Mesenchymal stem cell (in vitro differentiated cells and primary cell): Measurements from ENCODE around the gene ELMOD1.

ENCODE experiments used
- DNase-seq: peaks from one replicate; pipeline ENCODE4 v3.0.0-alpha.2; 2013
- H2AFZ ChIP-seq: one replicate; pipeline ENCODE4 v1.6.1; 2013; ENCODE audit warnings: low read depth, mild to moderate bottlenecking, control low read depth, inconsistent platforms, low read length, moderate library complexity
- H2AK5ac ChIP-seq: 2 replicates; pipeline ENCODE4 v1.6.1; 2013; ENCODE audit warnings: low read length, moderate library complexity, mild to moderate bottlenecking, inconsistent platforms; ENCODE audit not compliant: severe bottlenecking
- H2BK120ac ChIP-seq: one replicate; pipeline ENCODE4 v1.6.1; 2013; ENCODE audit warnings: low read depth, mild to moderate bottlenecking, inconsistent platforms, low read length, moderate library complexity
- H2BK12ac ChIP-seq, 2 experiments: one replicate each; pipeline ENCODE4 v1.6.1; 2013; ENCODE audit warnings: inconsistent platforms in 2 of 2, low read length in 2 of 2, mild to moderate bottlenecking in 2 of 2, moderate library complexity in 2 of 2, control low read depth in 1 of 2
- H2BK15ac ChIP-seq: one replicate; pipeline ENCODE4 v1.6.1; 2013; ENCODE audit warnings: mild to moderate bottlenecking, low read depth, inconsistent platforms; ENCODE audit not compliant: poor library complexity, severe bottlenecking
- H2BK5ac ChIP-seq: 2 replicates; pipeline ENCODE4 v1.6.1; 2013; ENCODE audit warnings: low read depth, mild to moderate bottlenecking, low read length, control low read depth, inconsistent platforms; ENCODE audit not compliant: poor library complexity, severe bottlenecking
- H3K14ac ChIP-seq, 2 experiments: one replicate each; pipeline ENCODE4 v1.6.1; 2013; ENCODE audit warnings: inconsistent platforms in 2 of 2, low read length in 2 of 2, control low read depth in 1 of 2, mild to moderate bottlenecking in 1 of 2, moderate library complexity in 1 of 2
- H3K18ac ChIP-seq, 2 experiments: one replicate each; pipeline ENCODE4 v1.6.1; 2013; ENCODE audit warnings: inconsistent platforms in 2 of 2, low read length in 2 of 2, control low read depth in 1 of 2, low read depth in 1 of 2, mild to moderate bottlenecking in 1 of 2
- H3K23ac ChIP-seq, 2 experiments: one replicate each; pipeline ENCODE4 v1.6.1; 2013; ENCODE audit warnings: inconsistent platforms in 2 of 2, low read length in 2 of 2, mild to moderate bottlenecking in 2 of 2, moderate library complexity in 2 of 2, control low read depth in 1 of 2
- H3K27ac ChIP-seq: 2 replicates; pipeline ENCODE4 v1.5.1; 2013; ENCODE audit warnings: mild to moderate bottlenecking, moderate library complexity, low read length, control low read depth, inconsistent platforms; ENCODE audit not compliant: poor library complexity, severe bottlenecking
- H3K27me3 ChIP-seq, 2 experiments: 2 replicates each; pipeline versions ENCODE4 v1.6.1 to v1.7.0; 2013; ENCODE audit warnings: low read length in 2 of 2, mild to moderate bottlenecking in 2 of 2, moderate library complexity in 2 of 2, control low read depth in 1 of 2, inconsistent platforms in 1 of 2; ENCODE audit not compliant: control insufficient read depth in 1 of 2, insufficient read depth in 1 of 2
- H3K36me3 ChIP-seq, 2 experiments: 2 replicates each; pipeline versions ENCODE4 v1.6.1 to v1.7.0; 2013; ENCODE audit warnings: low read length in 2 of 2, control low read depth in 1 of 2, inconsistent platforms in 1 of 2, low read depth in 1 of 2, mild to moderate bottlenecking in 1 of 2; ENCODE audit not compliant: insufficient read depth in 2 of 2, control insufficient read depth in 1 of 2
- H3K4ac ChIP-seq, 2 experiments: one replicate each; pipeline ENCODE4 v1.6.1; 2013; ENCODE audit warnings: inconsistent platforms in 2 of 2, low read length in 2 of 2, mild to moderate bottlenecking in 2 of 2, moderate library complexity in 2 of 2, control low read depth in 1 of 2, low read depth in 1 of 2
- H3K4me1 ChIP-seq: 2 replicates; pipeline ENCODE4 v1.6.1; 2013; ENCODE audit warnings: low read depth, low read length, control low read depth; ENCODE audit not compliant: control insufficient read depth, insufficient read depth
- H3K4me2 ChIP-seq: 2 replicates; pipeline ENCODE4 v1.6.1; 2013; ENCODE audit warnings: low read length, mild to moderate bottlenecking, inconsistent platforms; ENCODE audit not compliant: poor library complexity, severe bottlenecking
- H3K4me3 ChIP-seq, 2 experiments: 2 replicates each; pipeline versions ENCODE4 v1.5.1 to v1.7.0; 2013; ENCODE audit warnings: low read length in 2 of 2, mild to moderate bottlenecking in 2 of 2, control low read depth in 1 of 2, low read depth in 1 of 2; ENCODE audit not compliant: insufficient read depth in 1 of 2
- H3K79me1 ChIP-seq: replicated peaks from 2 replicates; pipeline ENCODE4 v1.6.1; 2013; ENCODE audit warnings: mild to moderate bottlenecking, control low read depth, low read length, inconsistent platforms; ENCODE audit not compliant: poor library complexity, severe bottlenecking
- H3K9ac ChIP-seq: 2 replicates; pipeline ENCODE4 v1.7.0; 2013; ENCODE audit warnings: mild to moderate bottlenecking, low read length, moderate library complexity
- H3K9me3 ChIP-seq: 2 replicates; pipeline ENCODE4 v1.7.0; 2013; ENCODE audit warnings: mild to moderate bottlenecking, low read length; ENCODE audit not compliant: control insufficient read depth
- H4K8ac ChIP-seq: one replicate; pipeline ENCODE4 v1.6.1; 2013; ENCODE audit warnings: inconsistent platforms, mild to moderate bottlenecking, low read length, moderate library complexity
- H4K91ac ChIP-seq: one replicate; pipeline ENCODE4 v1.6.1; 2013; ENCODE audit warnings: mild to moderate bottlenecking, low read length, inconsistent platforms
- WGBS: methylation state at CpG from one replicate; pipeline ENCODE4 v1.1.7; 2013; ENCODE audit warnings: mixed read lengths; 5-methylcytosine and 5-hydroxymethylcytosine counted together

ELMOD1 gene

GRCh38 chr11:107583629-107584195, 7.2 kb upstream of the ELMOD1 start:
- H3K9me3 ChIP-seq = no peaks in the 10 kb centered on the region
- no peaks in the 10 kb centered on the region for H3K4me1 ChIP-seq
- H3K9ac ChIP-seq = no peak overlapping the region
- H3K14ac ChIP-seq = no peak overlapping the region
- H2BK12ac ChIP-seq = no peak overlapping the region
- no peak overlapping the region for H3K27ac ChIP-seq
- no peak overlapping the region for H3K4me3 ChIP-seq
- DNase-seq = no peak
- no peaks in the 10 kb centered on the region for H3K79me1 ChIP-seq
- H4K91ac ChIP-seq = no peak overlapping the region
- no peak overlapping the region for H3K23ac ChIP-seq
- no peak overlapping the region for H2AFZ ChIP-seq
- no peak overlapping the region for H4K8ac ChIP-seq
- H3K4me2 ChIP-seq = no peak overlapping the region
- H3K18ac ChIP-seq = no peak overlapping the region
- H2BK120ac ChIP-seq = no peak overlapping the region
- H3K36me3 ChIP-seq = no peaks in the 10 kb centered on the region
- H3K4ac ChIP-seq = no peak overlapping the region
- no peak overlapping the region for H2BK5ac ChIP-seq
- peaks cover 7 to 31% of the 10 kb centered on the region in 2 experiments for H3K27me3 ChIP-seq
- H2BK15ac ChIP-seq = no peak overlapping the region
- no peak overlapping the region for H2AK5ac ChIP-seq
- 80% methylated on average over 3 of the region's 3 CpGs for WGBS

GRCh38 chr11:107587306-107587979, 3.5 kb upstream of the ELMOD1 start:
- Histone ChIP-seq H3K9me3 (no peaks in the 10 kb centered on the region), H3K4me3 (no peak overlapping the region), H4K91ac (no peak overlapping the region), H3K27me3 (peaks cover 31 to 65% of the 10 kb centered on the region in 2 experiments), H3K27ac (no peak overlapping the region), H2BK12ac (no peak overlapping the region), H2BK120ac (peak overlapping the region; percentile 37), H3K79me1 (no peaks in the 10 kb centered on the region), H4K8ac (no peak overlapping the region), H2AFZ (no peak overlapping the region), H3K14ac (no peak overlapping the region), H3K4me1 (peaks cover 17% of the 10 kb centered on the region), H3K23ac (no peak overlapping the region), H2BK5ac (no peak overlapping the region), H3K18ac (no peak overlapping the region), H3K4me2 (no peak overlapping the region), H3K36me3 (no peaks in the 10 kb centered on the region), H3K9ac (no peak overlapping the region), H3K4ac (no peak overlapping the region), H2AK5ac (no peak overlapping the region), H2BK15ac (no peak overlapping the region)
- 33% methylated on average over 5 of the region's 5 CpGs for WGBS
- peak; percentile 69 for DNase-seq

- Histone ChIP-seq H3K27ac (no peak overlapping the region), H3K14ac (peak overlapping the region in 1 of 2 experiments; percentile 61), H2BK120ac (no peak overlapping the region), H3K18ac (no peak overlapping the region), H2BK12ac (no peak overlapping the region), H2BK5ac (no peak overlapping the region), H3K27me3 (peaks cover 55 to 73% of the 10 kb centered on the region in 2 experiments), H2AFZ (peak overlapping the region; percentile 49), H3K9ac (peak overlapping the region; percentile 73), H3K4me3 (peak overlapping the region; percentile 56 to 87), H3K4ac (no peak overlapping the region), H3K79me1 (no peaks in the 10 kb centered on the region), H2AK5ac (no peak overlapping the region), H3K9me3 (no peaks in the 10 kb centered on the region), H3K4me2 (peak overlapping the region; percentile 67), H4K8ac (no peak overlapping the region), H3K23ac (no peak overlapping the region), H2BK15ac (peak overlapping the region; percentile 61), H4K91ac (no peak overlapping the region), H3K36me3 (no peaks in the 10 kb centered on the region), H3K4me1 (peaks cover 17% of the 10 kb centered on the region)
- peak; percentile 36 for DNase-seq
- 1% methylated on average over 46 of the region's 49 CpGs for WGBS
Observed at GRCh38 chr11:107591378-107592230, 657 bp downstream of the ELMOD1 start.

GRCh38 chr11:107592231-107592590, 1.3 kb downstream of the ELMOD1 start:
- Histone ChIP-seq H3K4me2 (peak overlapping the region; percentile 67), H3K79me1 (no peaks in the 10 kb centered on the region), H2BK120ac (no peak overlapping the region), H3K36me3 (no peaks in the 10 kb centered on the region), H4K91ac (no peak overlapping the region), H3K27me3 (peaks cover 61 to 72% of the 10 kb centered on the region in 2 experiments), H4K8ac (no peak overlapping the region), H3K4ac (no peak overlapping the region), H2AFZ (no peak overlapping the region), H2BK15ac (no peak overlapping the region), H3K9me3 (no peaks in the 10 kb centered on the region), H3K4me1 (peaks cover 17% of the 10 kb centered on the region), H2BK12ac (no peak overlapping the region), H3K4me3 (peak overlapping the region in 1 of 2 experiments; percentile 87), H3K14ac (no peak overlapping the region), H3K23ac (no peak overlapping the region), H2AK5ac (no peak overlapping the region), H3K27ac (no peak overlapping the region), H2BK5ac (no peak overlapping the region), H3K9ac (no peak overlapping the region), H3K18ac (no peak overlapping the region)
- DNase-seq = no peak
- 39% methylated on average over 2 of the region's 6 CpGs for WGBS
